Activated CD4-positive, alpha-beta T cell treated with anti-CD3 and anti-CD28 coated beads for 24 hours (primary cell): ENCODE measurements around the gene TMEM135.

ENCODE experiments used
- DNase-seq, 2 donors: peaks; one replicate each; pipeline ENCODE4 v3.0.0-alpha.2; 2020; ENCODE audit warnings: low read depth in 2 of 2

The TMEM135 gene

GRCh38 chr11:87194985-87195820, 157.5 kb downstream of the TMEM135 start:
- no peak for DNase-seq

GRCh38 chr11:87198266-87198881, 160.6 kb downstream of the TMEM135 start:
- no peak for DNase-seq

- no peak for DNase-seq
Observed at GRCh38 chr11:87201376-87201775, 163.6 kb downstream of the TMEM135 start.

GRCh38 chr11:87203907-87204602, 166.3 kb downstream of the TMEM135 start:
- DNase-seq = no peak

- no peak for DNase-seq
Observed at GRCh38 chr11:87212891-87213290, 175.2 kb downstream of the TMEM135 start.

- DNase-seq = no peak
Observed at GRCh38 chr11:87213444-87213843, 175.7 kb downstream of the TMEM135 start.

- DNase-seq = no peak
Observed at GRCh38 chr11:87215236-87215635, 177.5 kb downstream of the TMEM135 start.

GRCh38 chr11:87219266-87219665, 181.5 kb downstream of the TMEM135 start:
- DNase-seq = no peak

- no peak for DNase-seq
Observed at GRCh38 chr11:87223816-87224215, 186.1 kb downstream of the TMEM135 start.

- DNase-seq = no peak
Observed at GRCh38 chr11:87224486-87224885, 186.8 kb downstream of the TMEM135 start.

GRCh38 chr11:87228820-87229219, 191.1 kb downstream of the TMEM135 start:
- no peak for DNase-seq

- no peak for DNase-seq
Observed at GRCh38 chr11:87230995-87231394, 193.3 kb downstream of the TMEM135 start.

GRCh38 chr11:87232320-87232719, 194.6 kb downstream of the TMEM135 start:
- no peak for DNase-seq

GRCh38 chr11:87235366-87235765, 197.6 kb downstream of the TMEM135 start:
- no peak for DNase-seq

- DNase-seq = no peak
Observed at GRCh38 chr11:87236368-87236767, 198.6 kb downstream of the TMEM135 start.

GRCh38 chr11:87239001-87239400, 201.3 kb downstream of the TMEM135 start:
- no peak for DNase-seq

GRCh38 chr11:87239531-87239930, 201.8 kb downstream of the TMEM135 start:
- no peak for DNase-seq

- DNase-seq = no peak
Observed at GRCh38 chr11:87251560-87251959, 213.8 kb downstream of the TMEM135 start.

GRCh38 chr11:87252869-87253268, 215.1 kb downstream of the TMEM135 start:
- DNase-seq = no peak

- no peak for DNase-seq
Observed at GRCh38 chr11:87254562-87254961, 216.8 kb downstream of the TMEM135 start.

GRCh38 chr11:87255589-87255988, 217.9 kb downstream of the TMEM135 start:
- DNase-seq = no peak

GRCh38 chr11:87256694-87257340, 219.1 kb downstream of the TMEM135 start:
- DNase-seq = no peak
